ENCODE results near the gene PGR.

The PGR gene

DNA sequence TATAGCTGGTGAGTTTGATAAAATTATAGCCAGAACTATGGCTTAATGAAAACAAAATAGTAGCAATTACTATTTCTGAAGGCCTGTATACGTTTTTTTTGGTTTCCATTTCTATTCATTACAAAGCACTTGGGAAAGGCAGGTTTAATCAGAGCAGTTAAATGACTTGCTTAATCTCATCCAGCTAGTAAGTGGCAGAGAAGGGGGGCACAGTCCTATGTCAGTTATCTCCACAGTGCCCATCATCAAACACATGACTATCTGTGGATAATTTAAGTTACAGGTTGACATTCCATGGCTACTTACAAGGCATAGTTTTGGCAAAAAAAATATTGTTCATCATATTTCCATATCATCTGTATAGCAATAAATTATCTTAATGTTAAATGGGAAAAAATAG is 93.7 kb downstream of the PGR start:
- no peak overlapping the region for H3K4me3 ChIP-seq (replicated peaks; ENCODE audit: low read depth, low read length)
- TF ChIP-seq, protein P1, sequence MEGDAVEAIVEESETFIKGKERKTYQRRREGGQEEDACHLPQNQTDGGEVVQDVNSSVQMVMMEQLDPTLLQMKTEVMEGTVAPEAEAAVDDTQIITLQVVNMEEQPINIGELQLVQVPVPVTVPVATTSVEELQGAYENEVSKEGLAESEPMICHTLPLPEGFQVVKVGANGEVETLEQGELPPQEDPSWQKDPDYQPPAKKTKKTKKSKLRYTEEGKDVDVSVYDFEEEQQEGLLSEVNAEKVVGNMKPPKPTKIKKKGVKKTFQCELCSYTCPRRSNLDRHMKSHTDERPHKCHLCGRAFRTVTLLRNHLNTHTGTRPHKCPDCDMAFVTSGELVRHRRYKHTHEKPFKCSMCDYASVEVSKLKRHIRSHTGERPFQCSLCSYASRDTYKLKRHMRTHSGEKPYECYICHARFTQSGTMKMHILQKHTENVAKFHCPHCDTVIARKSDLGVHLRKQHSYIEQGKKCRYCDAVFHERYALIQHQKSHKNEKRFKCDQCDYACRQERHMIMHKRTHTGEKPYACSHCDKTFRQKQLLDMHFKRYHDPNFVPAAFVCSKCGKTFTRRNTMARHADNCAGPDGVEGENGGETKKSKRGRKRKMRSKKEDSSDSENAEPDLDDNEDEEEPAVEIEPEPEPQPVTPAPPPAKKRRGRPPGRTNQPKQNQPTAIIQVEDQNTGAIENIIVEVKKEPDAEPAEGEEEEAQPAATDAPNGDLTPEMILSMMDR (IDR thresholded peaks at IDR 0.05; ENCODE audit: low read depth, low read length, missing control alignments): no peak
- no peak for DNase-seq (ENCODE audit: extremely low read depth, low read depth)

GRCh38 chr11:101034076-101034475 is 95.5 kb downstream of the PGR start:
- no peak overlapping the region for H3K4me3 ChIP-seq (replicated peaks; ENCODE audit: low read depth, low read length)
- TF ChIP-seq, protein P1 (IDR thresholded peaks at IDR 0.05; ENCODE audit: low read depth, low read length, missing control alignments): no peak
- no peak for DNase-seq (ENCODE audit: extremely low read depth, low read depth)

- no peak for DNase-seq (ENCODE audit: extremely low read depth, low read depth)
- TF ChIP-seq, protein P1 (IDR thresholded peaks at IDR 0.05; ENCODE audit: low read depth, low read length, missing control alignments): no peak
- H3K4me3 ChIP-seq (replicated peaks; ENCODE audit: low read depth, low read length): no peak overlapping the region
Observed at GRCh38 chr11:101032991-101033390, 96.6 kb downstream of the PGR start.

GRCh38 chr11:101031713-101032112 is 97.9 kb downstream of the PGR start:
- no peak overlapping the region for H3K4me3 ChIP-seq (replicated peaks; ENCODE audit: low read depth, low read length)
- no peak for DNase-seq (ENCODE audit: extremely low read depth, low read depth)
- TF ChIP-seq, protein P1 (IDR thresholded peaks at IDR 0.05; ENCODE audit: low read depth, low read length, missing control alignments): no peak

- no peak for DNase-seq (ENCODE audit: extremely low read depth, low read depth)
- TF ChIP-seq, protein P1 (IDR thresholded peaks at IDR 0.05; ENCODE audit: low read depth, low read length, missing control alignments): no peak
Observed at GRCh38 chr11:101030692-101031091, 98.9 kb downstream of the PGR start.

DNA sequence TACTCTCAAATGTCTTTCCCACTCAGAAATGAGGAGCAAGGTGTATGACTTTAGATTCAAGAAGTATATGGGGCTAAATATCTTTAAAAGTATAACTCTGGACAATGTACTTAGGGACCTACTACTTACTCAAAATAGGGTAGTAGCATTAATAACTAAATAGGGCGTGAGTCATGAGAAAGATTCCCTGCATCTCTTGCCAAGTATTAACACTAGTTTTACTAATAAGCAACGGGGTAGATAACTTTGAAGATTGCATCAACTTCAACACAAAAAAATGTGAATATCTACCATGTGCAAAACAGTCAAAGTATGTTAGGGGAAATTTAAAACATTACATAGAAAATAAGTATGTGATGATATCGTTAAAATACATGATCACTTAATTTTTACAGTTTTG is 99.6 kb downstream of the PGR start:
- DNase-seq (ENCODE audit: extremely low read depth, low read depth): no peak
- no peak overlapping the region for H3K4me3 ChIP-seq (replicated peaks; ENCODE audit: low read depth, low read length)
- TF ChIP-seq, protein P1 (IDR thresholded peaks at IDR 0.05; ENCODE audit: low read depth, low read length, missing control alignments): no peak

More at GRCh38 chr11:101030692-101031091, 98.9 kb downstream of the PGR start:
- H3K4me3 ChIP-seq (replicated peaks; ENCODE audit: low read depth, low read length): no peak overlapping the region

DNA sequence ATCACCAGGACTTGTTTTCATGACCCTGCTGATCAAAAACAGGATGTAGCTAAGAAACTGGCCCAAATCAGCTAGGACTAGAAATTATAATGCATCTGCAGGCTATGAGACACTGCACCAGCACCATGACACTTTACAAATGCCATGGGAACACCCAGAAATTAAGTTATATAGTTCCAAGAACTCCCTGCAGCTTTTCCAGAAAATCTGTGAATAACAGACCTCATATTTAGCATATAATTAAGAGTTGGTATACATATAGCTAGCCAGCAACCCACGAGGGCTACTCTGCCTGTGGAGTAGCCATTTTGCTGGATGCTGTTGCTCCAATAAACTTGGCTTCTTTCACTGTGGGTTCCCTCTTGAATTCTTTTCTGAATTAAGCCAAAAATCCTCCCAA is 101.0 kb downstream of the PGR start:
- DNase-seq (ENCODE audit: extremely low read depth, low read depth): no peak
- TF ChIP-seq, protein P1 (IDR thresholded peaks at IDR 0.05; ENCODE audit: low read depth, low read length, missing control alignments): no peak
- no peak overlapping the region for H3K4me3 ChIP-seq (replicated peaks; ENCODE audit: low read depth, low read length)

All from HFF-Myc (cell line).